Stimulated activated CD8-positive, alpha-beta memory T cell treated with anti-CD3 and anti-CD28 coated beads, Interleukin-15, amount 100 ng/mL, for 4 hours (primary cell): ENCODE results near the gene ZNF385C.

Experiments used
- DNase-seq, 2 donors: peaks; one replicate each; pipeline ENCODE4 v3.0.0-alpha.2; 2020; ENCODE audit warnings: low read depth in 2 of 2

Gene ZNF385C

DNA sequence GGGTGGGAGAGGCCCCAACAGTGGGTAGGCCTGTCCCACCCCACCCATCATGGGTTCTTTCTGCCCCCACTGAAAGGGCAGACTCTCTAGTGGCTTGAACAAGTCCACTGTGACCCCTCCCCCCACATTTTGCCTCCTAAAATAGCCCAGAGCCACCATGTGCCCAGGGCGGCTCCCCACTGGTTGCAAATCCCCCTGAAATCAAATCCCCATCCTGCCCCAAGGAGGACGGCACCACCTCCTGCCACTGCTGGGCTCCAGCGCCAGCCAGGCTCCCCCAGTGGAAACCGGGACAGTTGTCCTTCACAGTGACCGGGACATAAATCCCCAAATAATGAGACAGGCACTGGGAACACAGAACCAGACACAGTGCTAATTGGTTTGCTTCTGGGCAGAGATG lies 20.5 kb downstream of the ZNF385C start:
- DNase-seq, result no peak

DNA sequence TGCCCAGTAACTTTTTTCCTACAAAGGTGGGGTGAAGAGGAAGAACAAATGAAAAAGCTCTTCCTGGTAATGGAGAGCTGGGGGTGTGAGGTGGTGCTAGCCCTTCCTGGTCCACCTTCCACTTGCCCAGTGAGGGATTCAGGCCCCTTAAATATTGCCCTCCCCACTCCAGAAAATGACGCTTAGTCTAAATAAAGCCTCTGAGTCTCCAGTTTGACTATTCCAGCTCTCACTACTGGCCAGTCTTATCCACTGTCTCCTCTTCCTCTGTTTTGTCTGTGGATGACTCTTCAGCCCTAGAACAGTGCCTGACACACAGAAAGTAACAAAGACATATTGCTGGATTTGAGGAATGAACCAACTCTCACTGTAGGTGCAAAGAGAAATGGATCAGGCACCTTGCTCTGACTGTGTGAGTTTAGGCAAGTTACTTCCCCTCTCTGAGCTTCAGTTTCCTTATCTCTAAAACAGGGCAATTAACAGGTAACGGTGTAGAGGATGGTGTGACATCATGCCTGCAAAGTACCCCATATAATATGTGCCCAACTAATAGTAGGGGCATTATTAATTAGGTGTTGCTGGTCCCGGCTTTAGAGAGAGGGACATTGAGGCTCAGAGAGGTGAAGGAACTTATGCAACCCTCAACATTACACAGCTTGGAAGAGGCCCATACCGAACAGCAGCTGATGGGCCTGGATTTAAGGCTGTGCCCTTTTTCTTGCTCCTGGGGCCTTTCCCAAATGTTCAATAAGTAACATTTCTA lies 21.3 kb downstream of the ZNF385C start:
- no peak for DNase-seq

DNA sequence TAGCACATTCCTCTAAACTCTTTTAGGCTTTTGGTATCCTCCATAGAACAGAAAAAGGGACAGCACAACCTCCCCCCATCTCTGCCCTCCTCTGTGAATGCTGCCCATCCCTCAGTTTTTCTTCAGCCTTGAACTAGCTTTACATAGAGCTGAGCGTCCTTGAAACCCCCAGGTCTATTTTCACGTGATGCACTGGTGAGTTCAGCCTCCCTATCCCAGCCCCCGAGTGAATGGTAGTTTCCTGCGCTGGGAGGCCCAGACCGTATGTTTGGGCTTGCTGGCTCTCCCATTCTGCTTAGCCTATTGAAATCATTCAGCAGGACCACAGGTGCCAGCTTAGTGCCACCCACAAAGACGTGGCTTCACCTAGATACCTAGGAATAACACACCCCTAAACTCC lies 22.5 kb downstream of the ZNF385C start:
- DNase-seq, result no peak

DNA sequence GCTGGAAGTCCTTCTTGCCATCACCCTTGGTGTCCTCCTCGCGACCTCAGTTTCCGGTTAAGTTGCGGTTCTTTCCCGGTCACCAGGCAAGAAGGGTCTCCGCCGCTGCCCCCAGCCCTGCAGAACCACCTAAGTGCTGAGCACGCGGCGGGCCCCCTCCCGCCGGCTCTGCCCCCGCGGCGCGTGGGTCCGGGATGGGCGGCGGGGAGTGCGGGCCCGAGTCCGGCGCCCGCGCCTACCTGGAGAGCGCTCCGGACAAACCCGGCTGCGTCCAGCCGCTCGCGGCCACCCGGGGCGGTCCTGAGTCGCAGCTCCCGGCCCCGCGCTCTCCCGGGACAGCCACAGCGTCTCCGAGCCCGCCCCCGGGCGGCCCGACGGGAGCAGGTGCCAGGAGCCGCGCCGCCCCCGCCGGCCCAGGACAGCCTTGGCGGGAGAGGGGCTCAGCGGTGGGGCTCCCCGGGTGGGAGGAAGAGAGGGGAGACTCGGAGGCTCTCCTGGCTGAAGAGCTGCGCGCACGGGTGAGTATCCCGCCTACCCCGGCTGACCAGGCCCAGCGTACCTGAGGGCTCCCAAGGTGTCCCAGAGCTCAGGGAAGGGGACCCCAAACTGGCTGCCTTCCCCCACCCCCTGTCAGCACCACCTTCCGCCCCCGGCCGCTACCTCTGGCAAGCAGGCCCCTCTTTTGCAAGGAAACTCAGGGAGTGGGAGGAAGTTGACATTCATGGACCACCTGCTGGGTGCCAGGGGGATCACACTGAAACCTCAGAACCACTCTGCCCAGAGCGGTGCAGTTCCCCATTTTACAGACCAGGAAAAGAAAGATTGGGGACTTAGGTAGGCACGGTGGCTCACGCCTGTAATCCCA lies 25.7 kb downstream of the ZNF385C start:
- no peak for DNase-seq

DNA sequence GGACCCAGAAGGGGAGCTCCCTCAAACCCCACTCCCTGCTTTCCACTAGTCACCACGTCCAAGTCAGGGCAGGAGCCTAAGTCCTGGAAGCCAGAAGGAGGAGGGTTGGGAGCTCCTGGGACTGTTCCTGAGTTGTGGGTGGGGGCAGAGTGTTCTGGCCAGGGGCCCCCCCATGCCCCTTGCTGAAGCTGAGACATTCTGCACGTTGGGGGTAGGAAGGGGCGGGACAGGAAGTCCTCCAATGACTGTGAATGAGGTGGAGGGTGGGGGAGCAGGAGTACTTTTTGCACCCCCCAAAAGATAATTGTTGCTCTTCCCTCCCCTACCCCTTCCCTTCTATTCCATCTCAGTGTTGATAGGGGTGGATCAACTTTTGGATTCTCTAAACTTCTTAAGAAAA lies 26.5 kb downstream of the ZNF385C start:
- no peak for DNase-seq

DNA sequence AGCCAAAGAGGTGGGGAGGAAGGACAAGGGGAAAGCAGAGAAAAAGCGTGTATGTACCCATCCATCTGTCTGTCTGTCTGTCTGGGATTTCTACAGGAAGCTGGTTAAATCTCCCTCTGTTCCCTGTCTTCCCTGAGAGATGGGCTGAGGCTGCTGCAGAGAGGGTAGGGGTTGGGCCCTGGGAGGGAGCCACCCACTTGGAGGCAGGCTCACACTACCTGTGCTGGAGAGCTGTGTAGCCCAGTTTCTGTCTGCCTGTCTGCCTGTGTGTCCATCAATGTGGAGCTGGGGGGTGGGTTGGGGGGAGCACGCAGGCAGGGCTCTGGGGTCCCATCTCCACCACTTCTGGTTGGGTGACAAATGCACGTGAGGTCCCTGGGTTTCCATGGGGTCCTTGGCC lies 29.3 kb downstream of the ZNF385C start:
- no peak for DNase-seq

DNA sequence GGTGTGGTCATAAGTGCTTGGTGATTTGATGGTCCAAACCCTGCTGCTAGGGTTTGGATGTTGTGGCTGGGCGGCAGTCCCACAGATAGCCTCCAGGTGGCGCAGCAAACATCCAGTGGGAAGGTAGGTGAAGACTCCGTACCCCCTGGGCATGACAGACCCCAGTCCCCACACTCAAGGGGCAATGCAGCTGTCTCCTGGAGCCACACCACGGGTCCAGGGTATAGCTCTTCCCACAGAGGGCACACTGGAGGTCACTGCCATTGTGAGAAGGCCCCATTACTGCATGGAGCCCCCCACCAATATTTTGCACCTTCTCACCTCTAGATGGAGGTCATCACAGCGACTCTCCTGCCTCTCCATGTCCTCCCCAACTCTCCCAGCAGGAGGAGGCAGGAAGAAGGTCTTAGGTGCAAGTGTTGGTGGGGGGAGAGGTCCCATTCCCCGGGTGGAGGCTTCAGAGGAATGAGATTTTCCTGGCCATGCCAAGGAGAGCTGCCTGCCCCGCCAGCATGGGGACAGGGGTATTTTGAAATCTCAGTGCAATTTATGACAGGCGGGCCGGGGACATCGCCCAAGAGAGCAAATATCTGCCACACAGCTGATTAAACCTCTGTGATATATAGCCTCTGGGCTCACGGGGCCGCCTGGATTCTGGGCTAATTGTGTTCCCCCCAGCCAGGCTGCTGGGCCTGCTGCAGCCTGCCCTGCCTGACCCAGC lies 30.7 kb downstream of the ZNF385C start:
- peak in 1 of 2 donors; percentile 38 for DNase-seq

DNA sequence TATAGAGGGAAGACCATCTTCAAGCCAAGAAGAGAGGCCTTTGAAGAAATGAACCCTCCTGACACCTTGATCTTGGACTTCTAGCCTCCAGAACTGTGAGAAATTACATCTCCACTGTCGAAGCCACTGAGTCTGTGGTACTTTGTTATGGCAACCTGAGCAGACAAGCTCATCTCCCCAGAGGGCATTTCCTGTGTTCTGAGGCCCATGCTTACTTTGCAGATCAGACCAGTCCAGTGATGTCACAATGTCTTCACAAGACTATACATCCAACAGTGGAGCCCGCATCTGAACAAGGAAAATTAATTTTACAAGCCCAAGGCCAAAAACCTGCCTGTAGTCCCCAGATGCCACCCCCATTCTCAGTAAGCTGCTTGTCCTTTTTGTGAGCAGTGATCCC lies 33.1 kb downstream of the ZNF385C start:
- DNase-seq, result no peak

DNA sequence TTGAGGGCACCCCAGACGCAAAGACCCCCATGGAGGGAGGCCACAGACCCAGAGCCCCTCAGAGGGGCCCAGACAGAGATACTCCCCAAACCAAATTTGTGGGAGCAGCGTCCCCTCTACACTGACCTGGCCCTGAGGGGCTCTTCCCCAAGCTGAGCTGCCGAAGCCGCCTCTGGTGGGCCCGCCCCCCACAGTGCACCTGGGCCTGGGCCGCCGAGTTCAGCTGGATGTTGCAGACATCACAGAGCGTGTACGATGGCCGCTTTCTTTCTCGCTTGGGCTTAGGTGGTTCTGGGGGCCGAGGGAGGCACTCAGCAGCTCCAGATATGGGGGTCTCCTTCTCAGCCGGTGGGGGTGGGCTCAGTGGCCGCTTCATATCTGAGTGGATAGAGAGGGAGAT lies 35.6 kb downstream of the ZNF385C start:
- DNase-seq, result no peak

DNA sequence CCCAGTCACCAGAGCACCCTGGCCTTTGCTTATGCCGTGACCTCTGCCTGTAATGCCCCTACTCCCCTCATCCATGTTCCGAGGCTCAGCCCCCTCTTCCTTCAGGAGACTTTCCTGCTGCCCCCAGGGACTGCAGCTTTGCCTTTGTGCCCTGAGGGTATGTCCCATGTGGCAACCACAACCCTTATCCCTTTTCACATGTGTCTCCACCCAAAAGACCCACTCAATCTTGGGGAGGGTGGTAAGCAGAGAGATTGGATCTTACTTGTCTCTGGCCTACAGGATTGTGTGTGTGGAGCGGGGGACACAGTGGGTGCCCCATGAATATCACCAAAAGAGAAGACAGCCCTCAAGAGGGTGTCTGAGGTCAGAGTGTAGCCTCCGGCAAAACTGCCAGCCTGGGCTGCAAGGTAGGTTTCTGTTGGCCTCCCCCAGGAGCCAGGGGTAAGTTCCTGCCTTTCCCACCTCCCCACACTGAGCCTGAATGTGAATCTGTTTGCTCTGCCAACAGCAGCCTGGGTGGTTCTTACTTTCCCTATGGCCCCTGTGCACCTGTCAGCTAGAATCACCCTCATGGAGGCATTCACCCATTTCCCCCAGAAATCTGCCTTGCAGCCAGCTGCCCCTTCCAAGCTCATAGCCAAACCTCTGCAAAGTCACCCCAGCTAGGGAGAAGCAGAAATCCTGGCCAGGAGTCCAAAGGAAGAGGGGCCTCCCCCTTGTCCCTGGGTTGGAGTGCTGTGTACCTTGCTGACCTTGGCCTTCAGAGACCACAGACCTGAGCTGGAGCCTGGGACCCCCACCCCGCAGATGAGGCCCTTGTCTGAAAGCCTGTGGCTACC lies 36.4 kb downstream of the ZNF385C start:
- DNase-seq, result no peak

DNA sequence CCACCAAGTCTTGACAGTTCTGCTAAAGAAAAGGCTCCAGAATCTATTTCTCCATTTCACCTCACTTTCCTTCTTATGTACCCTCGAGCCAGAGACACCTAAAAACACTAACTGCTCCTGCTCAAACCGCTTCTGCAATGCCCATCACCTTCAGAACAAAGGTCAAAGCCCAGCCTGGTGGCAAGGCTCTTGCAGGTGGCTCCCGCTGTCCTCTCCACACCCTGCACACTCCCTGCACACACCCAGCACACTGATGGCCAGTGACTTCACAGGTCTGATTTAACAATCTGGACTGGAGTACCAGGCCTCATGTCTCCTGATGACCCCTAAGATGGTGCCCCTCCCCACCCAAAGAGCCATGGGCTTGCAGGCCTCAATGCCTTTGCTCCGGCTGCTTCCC lies 38.0 kb downstream of the ZNF385C start:
- no peak for DNase-seq

DNA sequence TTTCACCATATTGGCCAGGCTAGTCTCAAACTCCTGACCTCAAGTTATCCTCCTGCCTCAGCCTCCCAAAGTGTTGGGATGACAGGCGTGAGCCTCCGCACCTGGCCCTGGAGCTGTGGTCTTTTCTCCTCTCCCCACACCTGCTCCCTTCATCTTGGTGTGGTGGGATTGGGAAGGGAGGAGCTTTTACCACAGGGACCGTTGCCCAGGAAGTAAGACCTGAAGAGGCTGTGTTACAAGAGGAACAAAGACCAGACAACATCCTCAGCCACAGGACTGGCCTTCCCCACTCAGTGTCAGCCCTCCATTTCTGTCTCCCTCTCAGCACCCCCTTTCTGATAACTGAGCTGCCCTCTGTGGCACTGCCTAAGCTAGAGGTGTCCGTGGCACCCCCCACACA lies 38.5 kb downstream of the ZNF385C start:
- DNase-seq, result no peak

DNA sequence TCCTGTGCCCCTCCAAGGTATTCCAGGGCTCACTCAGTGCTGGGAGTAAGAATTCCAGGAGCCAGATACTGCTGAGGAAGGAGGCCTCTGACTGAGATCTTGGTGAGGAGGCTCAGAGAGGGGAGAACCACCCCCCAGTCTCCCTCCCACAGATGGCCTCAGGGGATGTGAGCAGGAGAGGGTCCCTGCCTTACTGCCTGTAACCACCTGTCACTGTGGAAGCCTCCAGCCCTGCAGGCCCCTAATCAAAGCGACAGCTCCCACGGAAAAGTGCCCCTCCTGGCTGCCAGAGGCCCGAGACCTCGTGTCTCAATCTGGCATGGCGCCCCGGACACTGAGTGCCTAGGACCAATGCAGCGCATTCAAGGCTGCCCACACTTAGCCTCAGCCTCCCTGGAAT lies 40.2 kb downstream of the ZNF385C start:
- DNase-seq, result no peak

DNA sequence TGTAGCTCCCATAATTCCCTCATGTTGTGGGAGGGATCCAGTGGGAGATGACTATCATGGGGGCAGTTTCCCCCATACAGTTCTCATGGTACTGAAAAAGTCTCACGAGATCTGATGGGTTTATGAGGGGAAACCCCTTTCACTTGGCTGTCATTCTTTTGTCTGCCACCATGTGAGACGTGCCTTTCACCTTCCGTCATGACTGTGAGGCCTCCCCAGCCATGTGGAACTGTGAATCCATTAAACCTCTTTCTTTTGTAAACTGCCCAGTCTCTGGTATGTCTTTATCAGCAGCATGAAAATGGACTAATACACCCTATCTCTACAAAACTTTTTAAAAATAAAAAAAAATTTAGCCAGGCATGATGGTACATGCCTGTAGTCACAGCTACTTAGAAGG lies 41.6 kb downstream of the ZNF385C start:
- no peak for DNase-seq

DNA sequence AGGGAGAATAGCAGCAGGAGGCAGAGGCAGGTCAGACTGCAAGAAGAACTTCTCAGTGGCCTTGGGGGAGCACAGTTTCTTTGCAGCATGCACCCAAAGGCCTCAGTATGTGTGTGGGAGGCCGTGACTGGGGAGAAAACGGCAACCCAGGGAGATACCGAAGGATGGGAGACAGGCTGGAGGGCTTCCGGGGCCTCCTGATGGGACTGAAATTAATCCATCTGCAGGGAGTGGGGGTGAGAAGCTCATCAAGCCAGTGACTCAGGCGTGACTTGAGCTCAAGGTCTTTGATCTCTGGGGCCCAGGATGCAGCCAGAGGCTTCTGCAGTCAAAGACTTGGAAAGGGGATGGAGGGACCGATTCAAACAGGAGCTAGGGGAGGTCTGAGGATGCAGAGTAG lies 42.8 kb downstream of the ZNF385C start:
- DNase-seq, result no peak

DNA sequence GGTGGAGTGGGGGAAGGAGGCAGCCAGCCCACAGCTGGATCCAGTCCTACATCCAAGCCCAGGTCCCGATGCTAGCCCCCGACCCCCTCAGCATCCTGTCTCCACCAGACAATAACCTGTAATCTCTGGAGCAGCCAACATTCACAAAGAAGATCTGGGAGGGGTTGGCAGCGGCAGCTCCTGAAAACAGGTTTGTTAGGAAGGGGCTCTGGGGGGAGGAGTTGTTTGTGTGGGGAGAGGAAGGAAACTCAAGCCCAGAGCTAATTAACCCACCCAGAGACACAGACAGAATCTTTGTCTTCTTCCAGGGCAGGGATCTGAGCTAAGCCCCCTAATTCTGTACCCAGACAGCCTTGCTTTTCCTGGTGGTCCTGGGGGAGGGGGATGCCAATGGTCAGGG lies 43.2 kb downstream of the ZNF385C start:
- no peak for DNase-seq

DNA sequence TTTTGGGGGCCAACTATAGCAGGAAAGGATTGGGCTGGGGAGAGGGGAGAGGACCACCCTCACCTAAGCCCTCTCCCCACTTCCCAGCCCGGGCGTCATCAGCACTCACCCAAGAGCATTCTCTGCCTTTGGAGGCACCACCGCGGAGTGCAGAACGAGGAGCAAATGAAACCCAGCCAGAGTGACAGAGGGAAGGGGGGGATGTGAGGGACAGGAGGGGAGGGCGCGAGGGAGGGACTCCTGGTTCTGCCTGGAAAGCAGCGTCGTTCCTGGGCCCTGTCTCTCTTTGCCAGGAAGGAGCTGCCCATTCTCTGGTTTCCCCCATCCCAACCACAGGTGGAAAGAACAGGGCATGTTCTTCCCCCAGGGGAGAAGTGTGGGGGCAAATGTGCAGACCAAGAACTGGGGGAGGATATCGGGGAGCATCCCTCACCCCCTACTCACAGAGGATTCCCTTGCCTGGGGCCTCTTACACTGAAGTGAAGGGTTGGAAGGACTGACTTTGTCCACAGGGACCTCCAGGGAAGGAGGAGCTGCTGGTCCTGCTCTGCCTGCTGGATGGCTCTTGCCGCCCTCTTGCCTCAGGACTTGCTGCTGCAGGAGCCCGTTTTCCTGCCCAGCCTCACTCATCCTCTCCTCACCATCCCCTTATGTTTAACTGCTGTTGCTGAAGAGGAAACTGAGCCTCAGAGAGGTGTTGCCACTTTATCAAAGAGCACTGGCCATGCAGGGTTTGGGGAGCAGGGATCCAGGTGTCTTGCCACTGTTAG lies 44.4 kb downstream of the ZNF385C start:
- no peak for DNase-seq

DNA sequence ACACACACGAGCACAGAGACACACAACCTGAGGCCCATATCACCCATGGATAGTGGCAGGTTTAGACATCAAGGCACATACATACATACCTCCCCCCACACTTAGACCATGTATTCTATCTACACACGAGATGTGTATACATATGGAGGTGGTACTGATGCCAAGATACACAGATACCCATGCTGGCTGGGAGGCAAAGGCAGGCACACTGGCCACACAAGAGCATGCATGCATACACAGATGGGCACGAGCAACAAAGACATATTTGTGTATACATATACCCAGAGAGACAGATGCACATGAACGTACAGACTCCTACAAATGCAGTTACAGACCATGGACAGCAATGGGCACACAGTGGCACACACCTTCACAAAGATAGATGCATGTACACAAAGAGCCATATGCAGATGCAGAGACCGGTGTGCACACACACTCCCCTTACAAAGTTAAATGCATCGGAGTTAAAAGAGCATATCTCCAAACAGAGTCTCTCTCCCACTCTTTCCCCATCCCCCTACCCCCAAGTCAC lies 45.9 kb downstream of the ZNF385C start:
- no peak for DNase-seq

DNA sequence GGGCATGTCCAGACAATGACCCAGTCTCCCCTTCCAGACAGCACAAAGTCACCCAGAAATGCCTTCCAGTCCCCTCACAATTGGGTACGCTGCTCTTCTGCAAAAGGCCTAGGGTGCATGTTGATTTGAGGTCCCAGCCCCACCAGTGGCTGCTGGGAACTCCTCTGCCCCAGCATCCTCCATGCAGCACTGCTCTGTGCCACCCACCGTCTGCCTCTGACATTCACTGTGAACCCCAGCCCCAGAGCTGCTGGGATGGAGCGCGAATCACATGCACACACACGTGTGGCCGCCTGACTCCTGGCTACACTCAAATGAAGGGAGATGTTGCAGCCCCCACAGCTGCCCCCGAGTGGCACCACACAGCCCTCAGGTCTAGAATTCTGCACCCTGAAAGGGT lies 46.6 kb downstream of the ZNF385C start:
- no peak for DNase-seq

DNA sequence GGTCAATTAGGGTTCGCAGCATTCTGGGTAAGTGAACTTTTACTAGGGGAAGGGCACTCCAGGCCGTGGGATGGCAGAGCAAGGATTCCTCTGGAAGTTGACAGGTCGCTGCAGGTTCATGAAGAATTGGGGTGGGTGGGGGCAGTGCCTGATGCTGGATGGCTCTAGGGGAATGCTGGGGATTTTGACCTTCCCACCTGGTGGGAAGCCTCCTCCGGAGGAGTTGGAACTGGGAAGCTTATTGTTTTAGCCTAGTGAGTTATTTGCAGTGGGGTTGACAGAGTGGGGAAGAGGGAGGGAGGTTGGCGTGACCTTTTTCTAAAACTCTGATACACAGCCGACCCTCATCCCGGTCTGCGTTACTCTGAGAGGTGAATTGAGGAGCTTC lies 47.3 kb downstream of the ZNF385C start:
- no peak for DNase-seq
